Measurements from ENCODE around the gene CUEDC1. TPM values are rescaled to one million over a fixed set of nuclear protein-coding genes. Genes with fewer than 3 reads are reported as not detected.
"Not testable (repeated sequence)": the region's sequence is repeated elsewhere in the genome, so short reads cannot be mapped to it uniquely, and the experiment has no call there.

The CUEDC1 gene
- total RNA-seq, 2 donors from 2014 or later: 0.21 to 0.82 TPM

DNA sequence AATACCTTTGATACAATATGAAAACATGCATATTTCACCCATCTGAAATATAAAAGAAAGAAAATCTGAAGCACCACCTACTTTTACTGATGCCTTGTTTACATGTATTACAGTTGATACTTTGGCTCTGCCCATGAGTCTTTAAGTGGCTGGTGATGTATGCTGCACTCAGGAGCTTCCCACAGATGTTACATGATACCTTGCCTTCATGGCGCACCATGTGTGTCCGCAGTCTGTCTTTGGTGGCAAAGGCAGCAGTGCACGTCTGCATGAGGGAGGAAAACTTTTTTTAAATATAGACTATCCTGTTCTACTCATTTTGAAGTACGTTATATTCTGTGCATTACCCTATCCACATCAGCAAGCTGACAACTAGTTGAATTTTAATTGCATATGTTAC, 25.3 kb upstream of the CUEDC1 start:
- H3K9me3 ChIP-seq (ENCODE audit: control insufficient read depth, low read length, poor library complexity, severe bottlenecking): no peaks in the 10 kb centered on the region
- peak overlapping the region; percentile 24 for H3K27ac Mint-ChIP-seq
- H3K4me3 Mint-ChIP-seq: no peak overlapping the region
- no peaks in the 10 kb centered on the region for H3K27me3 Mint-ChIP-seq
- H3K4me1 Mint-ChIP-seq: peaks cover 38% of the 10 kb centered on the region
- ATAC-seq: no peak
- H3K36me3 Mint-ChIP-seq (ENCODE audit: low read depth): peaks cover 18% of the 10 kb centered on the region
- no peak for DNase-seq

GRCh38 chr17:57979076-57979475, 23.9 kb upstream of the CUEDC1 start:
- ATAC-seq (no peak), DNase-seq (no peak)
- peaks cover 22% of the 10 kb centered on the region for H3K36me3 Mint-ChIP-seq (ENCODE audit: low read depth)
- no peaks in the 10 kb centered on the region for H3K9me3 ChIP-seq (ENCODE audit: control insufficient read depth, low read length, poor library complexity, severe bottlenecking)
- no peaks in the 10 kb centered on the region for H3K27me3 Mint-ChIP-seq
- H3K27ac Mint-ChIP-seq: no peak overlapping the region
- no peak overlapping the region for H3K4me3 Mint-ChIP-seq
- peaks cover 31% of the 10 kb centered on the region for H3K4me1 Mint-ChIP-seq

DNA sequence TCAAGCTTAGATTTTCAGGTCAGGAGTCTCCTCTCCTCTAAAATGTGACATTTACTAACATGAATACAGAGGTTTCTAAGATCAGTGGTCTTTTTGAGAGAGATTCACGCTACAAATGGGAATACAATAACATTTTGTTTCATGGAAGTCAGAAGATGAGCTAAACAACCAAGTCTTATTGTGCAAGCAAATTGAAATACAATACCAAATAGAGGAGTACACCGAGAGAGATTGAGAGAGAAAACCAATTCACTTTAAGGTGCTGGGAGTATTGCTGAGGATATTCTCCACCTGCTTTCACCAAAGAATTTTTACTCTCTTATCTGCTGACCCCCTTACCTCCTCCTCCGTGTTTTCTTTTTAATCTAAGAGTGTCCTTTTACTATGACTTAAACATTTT, 21.4 kb upstream of the CUEDC1 start:
- Mint-ChIP-seq H3K4me3 (no peak overlapping the region), H3K4me1 (peaks cover 12% of the 10 kb centered on the region), H3K27ac (no peak overlapping the region), H3K27me3 (no peaks in the 10 kb centered on the region), H3K36me3 (ENCODE audit: low read depth) (peaks cover 17% of the 10 kb centered on the region)
- DNase-seq (no peak), ATAC-seq (no peak)
- H3K9me3 ChIP-seq (ENCODE audit: control insufficient read depth, low read length, poor library complexity, severe bottlenecking): no peaks in the 10 kb centered on the region

GRCh38 chr17:57975044-57975443, 19.8 kb upstream of the CUEDC1 start:
- Mint-ChIP-seq H3K4me3 (no peak overlapping the region), H3K27ac (no peak overlapping the region), H3K36me3 (ENCODE audit: low read depth) (peaks cover 17% of the 10 kb centered on the region), H3K4me1 (peaks cover 8% of the 10 kb centered on the region), H3K27me3 (no peaks in the 10 kb centered on the region)
- DNase-seq (no peak), ATAC-seq (no peak)
- H3K9me3 ChIP-seq (ENCODE audit: control insufficient read depth, low read length, poor library complexity, severe bottlenecking): no peaks in the 10 kb centered on the region

DNA sequence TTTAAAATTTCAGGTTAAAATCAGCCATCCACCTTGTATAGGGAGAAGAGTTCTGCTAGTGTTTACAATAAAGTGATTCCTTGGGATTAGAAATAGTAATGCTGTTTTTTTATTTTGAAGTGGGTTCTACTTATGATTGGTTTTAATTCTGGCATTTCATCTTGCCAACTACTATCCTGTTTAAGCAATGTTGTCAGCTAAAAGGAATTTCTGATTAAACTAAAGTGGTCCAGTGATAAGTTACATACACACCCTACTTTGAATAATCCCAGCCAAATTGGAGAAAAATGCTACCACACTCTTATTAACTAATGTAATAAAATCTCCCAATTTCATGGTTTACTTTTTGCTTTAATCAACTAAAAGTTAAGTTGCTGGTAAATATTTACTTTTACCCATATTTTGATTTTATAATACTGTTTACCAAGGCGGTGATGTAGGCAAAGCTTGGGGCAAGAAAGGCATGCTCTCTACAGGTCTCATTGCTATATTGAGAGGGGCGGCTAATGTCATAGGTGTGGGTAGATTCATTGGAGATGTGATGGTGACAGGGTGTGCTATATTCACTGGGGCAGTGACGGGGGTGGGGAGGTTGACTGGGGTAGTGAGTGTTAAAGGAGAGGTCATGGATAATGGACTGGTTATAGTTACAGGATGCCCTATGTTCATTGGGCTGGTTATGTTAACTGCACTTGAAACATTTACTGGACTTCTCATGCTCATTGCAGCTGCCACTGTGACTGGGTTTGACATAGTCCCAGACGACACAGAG, 19.0 kb upstream of the CUEDC1 start:
- not testable (repeated sequence) for H3K27ac Mint-ChIP-seq

DNA sequence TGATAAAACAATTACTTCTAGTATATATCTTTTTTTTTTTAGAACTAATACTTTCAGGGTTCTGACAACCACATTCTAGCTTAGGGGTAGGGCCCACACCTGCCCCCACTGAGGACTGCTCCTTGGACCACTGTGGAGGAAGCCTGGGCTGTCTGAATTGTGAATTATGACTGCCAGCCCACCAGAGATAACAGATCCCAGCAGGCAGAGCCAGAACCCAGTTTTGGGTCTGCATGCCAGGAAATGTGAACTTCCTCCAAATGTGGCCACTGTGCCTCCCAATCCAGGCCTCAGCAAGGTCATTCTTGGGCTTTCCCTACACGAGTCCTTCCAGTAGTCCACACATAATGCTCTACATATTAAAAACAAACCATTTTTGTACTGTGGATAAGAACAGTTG, 16.9 kb upstream of the CUEDC1 start:
- Mint-ChIP-seq H3K27ac (no peak overlapping the region), H3K4me1 (peaks cover 2% of the 10 kb centered on the region), H3K36me3 (ENCODE audit: low read depth) (peaks cover 8% of the 10 kb centered on the region), H3K4me3 (no peak overlapping the region), H3K27me3 (no peaks in the 10 kb centered on the region)
- no peaks in the 10 kb centered on the region for H3K9me3 ChIP-seq (ENCODE audit: control insufficient read depth, low read length, poor library complexity, severe bottlenecking)
- ATAC-seq: no peak
- DNase-seq: no peak

More for the DNA sequence above, 19.0 kb upstream of the CUEDC1 start:
- DNase-seq; H3K4me1 Mint-ChIP-seq; H3K27me3 Mint-ChIP-seq; ATAC-seq; H3K4me3 Mint-ChIP-seq; H3K9me3 ChIP-seq (ENCODE audit: control insufficient read depth, low read length, poor library complexity, severe bottlenecking): not testable (repeated sequence)
- peaks cover 17% of the 10 kb centered on the region for H3K36me3 Mint-ChIP-seq (ENCODE audit: low read depth)

DNA sequence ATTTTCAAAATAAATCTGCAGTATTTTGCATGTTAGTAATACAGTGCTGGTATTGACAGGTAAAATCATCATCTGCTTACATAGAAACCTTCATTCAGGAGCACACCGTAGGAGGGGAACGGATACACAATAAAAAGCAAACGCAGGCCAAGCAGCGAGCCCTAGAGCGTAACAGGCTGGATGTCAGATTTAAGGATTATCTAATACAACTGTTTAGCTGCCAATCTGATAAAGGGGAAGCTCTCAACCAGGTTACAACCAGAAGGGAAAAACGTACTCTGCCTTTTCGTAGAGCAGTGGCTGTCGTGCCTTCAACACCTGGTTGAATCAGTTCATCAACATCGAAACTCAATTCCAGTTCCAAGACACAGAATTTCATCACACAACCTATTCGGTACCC, 16.4 kb upstream of the CUEDC1 start:
- ATAC-seq (no peak), DNase-seq (no peak)
- Mint-ChIP-seq H3K27me3 (no peaks in the 10 kb centered on the region), H3K4me1 (peaks cover 2% of the 10 kb centered on the region), H3K27ac (no peak overlapping the region), H3K36me3 (ENCODE audit: low read depth) (peaks cover 7% of the 10 kb centered on the region), H3K4me3 (no peak overlapping the region)
- H3K9me3 ChIP-seq (ENCODE audit: control insufficient read depth, low read length, poor library complexity, severe bottlenecking): no peaks in the 10 kb centered on the region

GRCh38 chr17:57970710-57971109, 15.5 kb upstream of the CUEDC1 start:
- H3K9me3 ChIP-seq (ENCODE audit: control insufficient read depth, low read length, poor library complexity, severe bottlenecking): no peaks in the 10 kb centered on the region
- no peak overlapping the region for H3K4me3 Mint-ChIP-seq
- H3K27ac Mint-ChIP-seq: no peak overlapping the region
- peaks cover 3% of the 10 kb centered on the region for H3K36me3 Mint-ChIP-seq (ENCODE audit: low read depth)
- H3K4me1 Mint-ChIP-seq: peaks cover 2% of the 10 kb centered on the region
- ATAC-seq (no peak), DNase-seq (no peak)
- H3K27me3 Mint-ChIP-seq: no peaks in the 10 kb centered on the region

DNA sequence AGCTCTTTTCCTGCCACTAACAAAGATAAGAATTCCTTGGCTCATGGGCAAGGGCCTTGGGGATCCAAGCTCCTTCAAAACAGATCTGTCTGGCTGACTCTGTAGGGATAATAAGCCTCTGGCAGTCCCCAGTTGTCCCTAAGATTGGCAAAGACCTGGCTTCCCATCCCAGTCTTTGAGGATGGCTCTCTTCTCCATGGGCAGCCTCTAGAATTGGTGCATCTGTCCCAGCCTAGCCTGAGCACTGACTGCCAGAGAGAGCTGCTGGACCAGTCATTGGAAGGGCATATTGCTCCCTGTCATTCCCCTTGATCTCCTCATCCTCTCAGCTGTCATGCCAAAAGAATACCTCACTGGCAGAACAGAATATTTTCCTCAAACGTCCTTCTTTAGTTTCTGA, 13.2 kb upstream of the CUEDC1 start:
- Mint-ChIP-seq H3K4me3 (no peak overlapping the region), H3K27ac (no peak overlapping the region), H3K36me3 (ENCODE audit: low read depth) (no peaks in the 10 kb centered on the region), H3K4me1 (peaks cover 3% of the 10 kb centered on the region), H3K27me3 (no peaks in the 10 kb centered on the region)
- ATAC-seq (no peak), DNase-seq (no peak)
- H3K9me3 ChIP-seq (ENCODE audit: control insufficient read depth, low read length, poor library complexity, severe bottlenecking): no peaks in the 10 kb centered on the region

DNA sequence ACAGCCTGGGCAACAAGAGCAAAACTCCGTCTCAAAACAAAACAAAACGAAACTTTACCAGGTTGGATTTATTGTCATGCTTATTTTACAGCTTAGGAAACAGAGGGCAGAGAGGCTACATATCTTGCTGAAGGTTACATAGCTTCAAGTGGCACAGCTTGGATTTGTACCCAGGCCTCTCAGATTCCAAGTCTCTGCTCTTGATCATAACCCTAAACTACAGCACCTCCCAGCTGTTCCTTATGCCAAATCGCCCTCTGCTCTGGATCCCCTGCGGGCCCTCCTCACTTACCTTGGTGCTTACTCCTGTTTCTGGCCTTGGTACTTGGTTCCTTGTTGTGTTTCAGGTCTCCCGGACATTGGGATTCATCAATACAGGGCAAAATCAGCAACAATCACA, 11.7 kb upstream of the CUEDC1 start:
- no peaks in the 10 kb centered on the region for H3K36me3 Mint-ChIP-seq (ENCODE audit: low read depth)
- no peak overlapping the region for H3K4me3 Mint-ChIP-seq
- no peaks in the 10 kb centered on the region for H3K9me3 ChIP-seq (ENCODE audit: control insufficient read depth, low read length, poor library complexity, severe bottlenecking)
- H3K27ac Mint-ChIP-seq: no peak overlapping the region
- H3K27me3 Mint-ChIP-seq: peaks cover 4% of the 10 kb centered on the region
- peaks cover 3% of the 10 kb centered on the region for H3K4me1 Mint-ChIP-seq
- no peak for DNase-seq
- no peak for ATAC-seq

DNA sequence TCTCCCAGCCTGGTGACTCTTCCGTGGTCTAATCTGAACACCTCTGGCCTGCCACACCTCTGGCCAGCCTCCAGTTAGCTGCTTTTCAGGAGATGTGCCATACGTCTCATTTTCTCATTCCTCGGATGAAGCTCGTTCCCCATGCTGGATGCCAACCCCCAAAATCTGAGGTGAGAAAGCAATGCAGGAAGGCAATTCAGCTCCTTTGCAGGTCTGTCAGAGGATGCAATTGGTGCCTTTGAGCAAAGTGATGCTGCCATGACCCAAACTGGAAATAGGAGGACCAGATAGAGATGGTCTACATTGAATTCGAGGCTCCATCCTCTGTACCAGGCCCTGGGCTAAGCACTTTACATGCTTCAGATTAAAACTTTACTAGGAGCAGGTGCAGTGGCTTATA, 11.0 kb upstream of the CUEDC1 start:
- no peak overlapping the region for H3K4me3 Mint-ChIP-seq
- no peaks in the 10 kb centered on the region for H3K9me3 ChIP-seq (ENCODE audit: control insufficient read depth, low read length, poor library complexity, severe bottlenecking)
- ATAC-seq: no peak
- DNase-seq: no peak
- no peaks in the 10 kb centered on the region for H3K36me3 Mint-ChIP-seq (ENCODE audit: low read depth)
- H3K4me1 Mint-ChIP-seq: peaks cover 3% of the 10 kb centered on the region
- H3K27me3 Mint-ChIP-seq: peaks cover 4% of the 10 kb centered on the region
- no peak overlapping the region for H3K27ac Mint-ChIP-seq

- Mint-ChIP-seq H3K4me1 (peaks cover 3% of the 10 kb centered on the region), H3K4me3 (no peak overlapping the region), H3K27ac (no peak overlapping the region), H3K36me3 (ENCODE audit: low read depth) (no peaks in the 10 kb centered on the region), H3K27me3 (peaks cover 4% of the 10 kb centered on the region)
- DNase-seq (no peak), ATAC-seq (no peak)
- H3K9me3 ChIP-seq (ENCODE audit: control insufficient read depth, low read length, poor library complexity, severe bottlenecking): no peaks in the 10 kb centered on the region
These were observed 10.4 kb upstream of the CUEDC1 start for GRCh38 chr17:57965521-57966160.

GRCh38 chr17:57963149-57963511, 7.9 kb upstream of the CUEDC1 start:
- H3K27me3 Mint-ChIP-seq: peaks cover 13% of the 10 kb centered on the region
- H3K9me3 ChIP-seq (ENCODE audit: control insufficient read depth, low read length, poor library complexity, severe bottlenecking): no peaks in the 10 kb centered on the region
- ATAC-seq (no peak), DNase-seq (no peak)
- H3K27ac Mint-ChIP-seq: no peak overlapping the region
- H3K36me3 Mint-ChIP-seq (ENCODE audit: low read depth): no peaks in the 10 kb centered on the region
- peaks cover 3% of the 10 kb centered on the region for H3K4me1 Mint-ChIP-seq
- H3K4me3 Mint-ChIP-seq: no peak overlapping the region
